Calu3 (cell line): ENCODE data around the gene KRTAP5-7. TPM values are rescaled to one million over a fixed set of nuclear protein-coding genes. Genes with fewer than 3 reads are reported as not detected.

Experiments
- BruUV-seq: library from RNA; stranded (reverse); fragments of 400-500 nt; replicated peaks from 2 replicates; lab custom pipeline; 2021; lab: Mats Ljungman, UMichigan
- CTCF ChIA-PET: fragments of 300-600 bp; sonication (Branson Sonifier 250); formaldehyde crosslinking; loops from one replicate; lab custom pipeline; 2022; ENCODE audit warnings: antibody characterized with exemption; lab: Charles Lee
- DNase-seq: peaks from one replicate; pipeline ENCODE4 v3.0.0; 2022
- H3K27ac Mint-ChIP-seq: one replicate; pipeline ENCODE4 v1.8.0; 2022; ENCODE audit warnings: mixed read lengths; ENCODE audit not compliant: unreplicated experiment
- H3K27me3 Mint-ChIP-seq: one replicate; pipeline ENCODE4 v1.8.0; 2022; ENCODE audit warnings: mixed read lengths; ENCODE audit not compliant: unreplicated experiment
- H3K36me3 Mint-ChIP-seq: one replicate; pipeline ENCODE4 v1.8.0; 2022; ENCODE audit warnings: mild to moderate bottlenecking, moderate library complexity, mixed read lengths; ENCODE audit not compliant: insufficient read depth, unreplicated experiment
- H3K4me1 Mint-ChIP-seq: one replicate; pipeline ENCODE4 v1.8.0; 2022; ENCODE audit warnings: mild to moderate bottlenecking, low read depth, mixed read lengths; ENCODE audit not compliant: unreplicated experiment
- H3K4me3 Mint-ChIP-seq: one replicate; pipeline ENCODE4 v1.8.0; 2022; ENCODE audit warnings: mild to moderate bottlenecking, low read depth, moderate library complexity, mixed read lengths; ENCODE audit not compliant: unreplicated experiment
- H3K9me3 Mint-ChIP-seq: one replicate; pipeline ENCODE4 v1.8.0; 2022; ENCODE audit warnings: low read depth, mixed read lengths; ENCODE audit not compliant: unreplicated experiment
- CTCF ChIP-seq: fragments of 200-600 bp; IDR thresholded peaks from one replicate; pipeline ENCODE4 v1.8.0; 2022; ENCODE audit warnings: antibody characterized with exemption; ENCODE audit not compliant: unreplicated experiment
- intact Hi-C: fragments of 100-400 bp; cut with micrococcal nuclease; formaldehyde crosslinking; loops from one replicate; pipeline ENCODE4 v1.10.0; 2022; ENCODE audit not compliant: unreplicated experiment
- total RNA-seq: library from RNA; stranded (reverse); gene quantifications from 2 replicates; pipeline ENCODE4 v1.2.3, GENCODE V29; 2022

The KRTAP5-7 gene
- total RNA-seq, 1 experiment from 2014 or later = not detected

GRCh38 chr11:71525188-71525937, 1.7 kb upstream of the KRTAP5-7 start:
- no peak for TF ChIP-seq CTCF
- no peaks in the 10 kb centered on the region for H3K9me3 Mint-ChIP-seq
- CTCF ChIA-PET = no interaction called here
- H3K27me3 Mint-ChIP-seq = peaks cover 34% of the 10 kb centered on the region
- no peaks in the 10 kb centered on the region for H3K4me1 Mint-ChIP-seq
- H3K27ac Mint-ChIP-seq = no peak overlapping the region
- DNase-seq = no peak
- intact Hi-C loops = no loop called here
- no peaks in the 10 kb centered on the region for H3K36me3 Mint-ChIP-seq
- H3K4me3 Mint-ChIP-seq = no peak overlapping the region
- no TSS peak for BruUV-seq

DNA sequence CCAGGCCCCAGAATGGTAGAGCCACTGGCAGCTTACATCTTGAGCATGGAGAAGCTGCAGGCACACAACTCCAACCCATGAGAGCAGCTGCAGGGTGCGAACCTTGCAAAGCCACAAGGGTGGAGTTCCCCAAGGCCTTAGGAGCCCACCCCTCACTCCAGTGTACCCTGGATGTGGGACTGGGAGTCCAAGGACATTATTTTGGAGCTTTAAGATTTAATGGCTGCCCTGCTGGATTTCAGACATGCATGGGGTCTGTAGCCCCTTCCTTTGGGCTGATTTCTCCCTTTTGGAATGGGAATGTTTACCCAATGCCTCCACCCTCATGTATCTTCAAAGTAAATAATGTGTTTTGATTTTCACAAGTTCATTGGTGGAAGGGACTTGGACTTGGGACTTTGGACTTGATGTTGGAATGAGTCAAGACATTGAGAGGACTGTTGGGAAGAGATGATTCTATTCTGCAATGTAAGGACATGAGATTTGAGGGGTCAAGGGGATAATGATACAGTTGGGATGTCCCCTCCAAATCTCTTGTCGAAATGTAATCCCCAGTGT, 1.1 kb upstream of the KRTAP5-7 start:
- BruUV-seq = no TSS peak
- Mint-ChIP-seq H3K4me3 (no peak overlapping the region), H3K9me3 (no peaks in the 10 kb centered on the region), H3K27me3 (peaks cover 34% of the 10 kb centered on the region), H3K4me1 (no peaks in the 10 kb centered on the region), H3K36me3 (no peaks in the 10 kb centered on the region), H3K27ac (no peak overlapping the region)
- intact Hi-C loops = no loop called here
- no peak for TF ChIP-seq CTCF
- CTCF ChIA-PET = no interaction called here
- no peak for DNase-seq

DNA sequence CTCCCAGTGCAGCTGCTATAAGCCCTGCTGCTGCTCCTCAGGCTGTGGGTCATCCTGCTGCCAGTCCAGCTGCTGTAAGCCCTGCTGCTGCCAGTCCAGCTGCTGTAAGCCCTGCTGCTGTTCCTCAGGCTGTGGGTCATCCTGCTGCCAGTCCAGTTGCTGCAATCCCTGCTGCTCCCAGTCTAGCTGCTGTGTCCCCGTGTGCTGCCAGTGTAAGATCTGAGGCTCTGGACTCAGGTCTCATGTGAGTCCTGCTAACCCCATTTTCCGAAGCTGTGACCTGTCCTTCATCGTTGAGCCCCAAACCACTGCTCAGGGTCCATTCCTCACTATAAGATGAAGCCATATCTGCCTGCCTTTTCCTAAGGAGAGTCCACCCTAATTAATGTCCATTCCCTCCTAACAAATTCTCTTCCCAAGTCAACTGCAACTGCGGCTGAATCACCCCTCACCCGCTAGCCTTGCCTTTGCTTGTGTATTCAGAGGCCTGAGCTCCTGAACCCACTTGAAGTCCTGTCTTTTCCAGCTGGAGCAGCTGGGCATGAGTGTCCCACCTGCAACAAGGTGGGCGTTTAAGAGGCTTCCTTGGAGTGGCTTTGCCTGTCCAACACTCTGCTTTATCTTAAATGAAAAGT, 626 bp downstream of the KRTAP5-7 start:
- Mint-ChIP-seq H3K36me3 (no peaks in the 10 kb centered on the region), H3K4me1 (no peaks in the 10 kb centered on the region), H3K27me3 (peaks cover 34% of the 10 kb centered on the region), H3K9me3 (no peaks in the 10 kb centered on the region), H3K27ac (no peak overlapping the region), H3K4me3 (no peak overlapping the region)
- CTCF ChIA-PET = no interaction called here
- no peak for DNase-seq
- no TSS peak for BruUV-seq
- intact Hi-C loops = no loop called here
- no peak for TF ChIP-seq CTCF

DNA sequence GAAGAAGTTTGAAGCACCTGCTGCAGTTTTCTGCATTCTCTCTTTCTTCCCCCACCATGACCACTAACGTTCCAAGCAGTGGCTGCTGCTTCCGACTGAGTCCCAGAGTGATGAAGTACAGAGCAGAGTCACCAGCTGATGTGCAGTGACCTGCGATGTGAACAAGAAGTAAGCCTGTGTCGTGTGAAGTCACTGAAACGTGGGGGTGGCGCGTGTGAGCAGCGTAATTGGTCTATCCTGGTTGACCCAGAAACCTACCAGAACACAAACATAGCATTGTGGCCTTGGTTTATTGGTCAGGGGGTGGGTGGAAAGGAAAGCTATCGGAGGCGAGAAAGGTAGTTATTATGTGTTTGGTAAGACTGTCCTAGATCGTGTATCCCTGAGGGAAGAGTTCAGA, 3.5 kb downstream of the KRTAP5-7 start:
- BruUV-seq = no TSS peak
- Mint-ChIP-seq H3K27ac (no peak overlapping the region), H3K9me3 (no peaks in the 10 kb centered on the region), H3K4me3 (no peak overlapping the region), H3K27me3 (peaks cover 33% of the 10 kb centered on the region), H3K4me1 (no peaks in the 10 kb centered on the region), H3K36me3 (no peaks in the 10 kb centered on the region)
- CTCF ChIA-PET = no interaction called here
- intact Hi-C loops = no loop called here
- no peak for DNase-seq
- TF ChIP-seq CTCF = no peak
